H1 (cell line): Measurements from ENCODE around the gene RIBC2. TPM values are rescaled to one million over a fixed set of nuclear protein-coding genes. Genes with fewer than 3 reads are reported as not detected.

Source experiments
- CTCF ChIA-PET: fragments of 300-600 bp; sonication (Branson Sonifier 250); formaldehyde crosslinking; loops from one replicate; lab custom pipeline; 2021; ENCODE audit not compliant: partially characterized antibody; lab: Charles Lee
- POLR2A ChIA-PET: fragments of 300-600 bp; sonication (Branson Sonifier 250); formaldehyde crosslinking; loops from one replicate; lab custom pipeline; 2021; ENCODE audit warnings: inconsistent platforms; ENCODE audit not compliant: partially characterized antibody; lab: Charles Lee
- DNase-seq, 2 experiments: peaks; one replicate each; pipeline versions ENCODE4 v3.0.0 to v3.0.0-alpha.2; 2010 to 2022; ENCODE audit warnings: low spot score in 2 of 2, low read depth in 1 of 2, mixed read lengths in 1 of 2
- FAIRE-seq: peaks from 2 replicates; lab custom pipeline; 2011; peaks lifted over from hg19 to GRCh38; lab: Jason Lieb, UNC
- H2AFZ ChIP-seq: 2 replicates; pipeline ENCODE4 v1.8.1; 2012; ENCODE audit warnings: low read length, inconsistent platforms
- H2AK5ac ChIP-seq: 2 replicates; pipeline ENCODE4 v1.6.1; 2013; ENCODE audit warnings: low read depth, low read length
- H2BK120ac ChIP-seq: replicated peaks from 2 replicates; pipeline ENCODE3; 2013; ENCODE audit warnings: low read depth, low read length, inconsistent platforms
- H2BK12ac ChIP-seq: 2 replicates; pipeline ENCODE4 v1.6.1; 2013; ENCODE audit warnings: low read depth, low read length
- H2BK15ac ChIP-seq: 2 replicates; pipeline ENCODE4 v1.6.1; 2013; ENCODE audit warnings: low read length
- H2BK20ac ChIP-seq: 2 replicates; pipeline ENCODE4 v1.6.1; 2013; ENCODE audit warnings: low read length
- H2BK5ac ChIP-seq: 2 replicates; pipeline ENCODE4 v1.6.1; 2013; ENCODE audit warnings: low read depth, low read length
- H3K14ac ChIP-seq: 2 replicates; pipeline ENCODE4 v1.6.1; 2013; ENCODE audit warnings: inconsistent platforms; ENCODE audit not compliant: insufficient read length
- H3K18ac ChIP-seq: 2 replicates; pipeline ENCODE4 v1.6.1; 2013; ENCODE audit warnings: low read length; ENCODE audit errors: extremely low read depth
- H3K23ac ChIP-seq: 2 replicates; pipeline ENCODE4 v1.6.1; 2013; ENCODE audit warnings: inconsistent platforms; ENCODE audit not compliant: insufficient read length
- H3K23me2 ChIP-seq: 2 replicates; pipeline ENCODE4 v1.6.1; 2013; ENCODE audit warnings: low read depth, low read length
- H3K27ac ChIP-seq: 2 replicates; pipeline ENCODE4 v1.6.1; 2011; ENCODE audit warnings: low read depth, low read length, inconsistent platforms
- H3K27me3 ChIP-seq, 4 experiments: replicated peaks in 1 of 4; 1 replicate in 1 of 4; 2 replicates in 3 of 4; pipeline versions ENCODE4 v1.6.1 to v1.8.1; 2011 to 2013; ENCODE audit warnings: low read length in 3 of 4, mild to moderate bottlenecking in 3 of 4, inconsistent platforms in 2 of 4, mixed read lengths in 2 of 4, moderate library complexity in 1 of 4; ENCODE audit not compliant: control insufficient read depth in 3 of 4, insufficient read depth in 3 of 4; ENCODE audit errors: extremely low read depth in 1 of 4
- H3K36me3 ChIP-seq, 4 experiments: 2 replicates each; pipeline versions ENCODE4 v1.6.1 to v1.8.1; 2011 to 2013; ENCODE audit warnings: mild to moderate bottlenecking in 4 of 4, low read length in 3 of 4, moderate library complexity in 2 of 4, control low read depth in 1 of 4, inconsistent platforms in 1 of 4; ENCODE audit not compliant: insufficient read depth in 4 of 4, control insufficient read depth in 2 of 4
- H3K4ac ChIP-seq: replicated peaks from 2 replicates; pipeline ENCODE3; 2013; ENCODE audit warnings: low read length, low read depth, mixed read lengths, inconsistent platforms; ENCODE audit not compliant: insufficient read length
- H3K4me1 ChIP-seq, 4 experiments: replicated peaks in 1 of 4; 1 replicate in 1 of 4; 2 replicates in 3 of 4; pipeline versions ENCODE4 v1.6.1 to v1.8.1; 2011 to 2013; ENCODE audit warnings: low read length in 3 of 4, inconsistent platforms in 2 of 4, mixed read lengths in 1 of 4; ENCODE audit not compliant: insufficient read depth in 4 of 4, control insufficient read depth in 3 of 4
- H3K4me2 ChIP-seq, 2 experiments: 2 replicates each; pipeline versions ENCODE4 v1.6.1 to v1.8.1; 2011 to 2013; ENCODE audit warnings: low read depth in 2 of 2, low read length in 2 of 2, control low read depth in 1 of 2, inconsistent platforms in 1 of 2, mild to moderate bottlenecking in 1 of 2; ENCODE audit not compliant: insufficient read depth in 1 of 2
- H3K4me3 ChIP-seq, 4 experiments: fragments of 200-600, 300-600 bp in 1 of 4; sonication (generic), shearing (Covaris generic), sonication (Bioruptor Twin) in 1 of 4; 2 replicates each; pipeline versions ENCODE4 v1.5.1 to v1.8.1; 2011 to 2016; ENCODE audit warnings: low read length in 4 of 4, low read depth in 3 of 4, control low read depth in 2 of 4, inconsistent platforms in 2 of 4, mild to moderate bottlenecking in 2 of 4, mixed read lengths in 1 of 4, moderate library complexity in 1 of 4; ENCODE audit not compliant: insufficient read depth in 2 of 4; ENCODE audit errors: extremely low read depth in 1 of 4
- H3K56ac ChIP-seq: replicated peaks from 2 replicates; pipeline ENCODE3; 2013; ENCODE audit warnings: low read depth, mild to moderate bottlenecking, mixed read lengths, low read length, inconsistent platforms; ENCODE audit not compliant: insufficient read length
- H3K79me1 ChIP-seq: 2 replicates; pipeline ENCODE4 v1.6.1; 2013; ENCODE audit warnings: low read depth, low read length, control low read depth
- H3K79me2 ChIP-seq, 2 experiments: 2 replicates each; pipeline versions ENCODE4 v1.6.1 to v1.8.1; 2012 to 2013; ENCODE audit warnings: low read length in 2 of 2, mild to moderate bottlenecking in 2 of 2, inconsistent platforms in 1 of 2; ENCODE audit not compliant: insufficient read depth in 2 of 2, control insufficient read depth in 1 of 2
- H3K9ac ChIP-seq, 4 experiments: replicated peaks in 1 of 4; 1 replicate in 1 of 4; 2 replicates in 3 of 4; pipeline versions ENCODE4 v1.6.1 to v1.8.1; 2011 to 2013; ENCODE audit warnings: low read depth in 3 of 4, low read length in 3 of 4, control low read depth in 2 of 4, mild to moderate bottlenecking in 2 of 4, moderate library complexity in 2 of 4, inconsistent platforms in 1 of 4; ENCODE audit errors: extremely low read depth in 1 of 4
- H3K9me3 ChIP-seq, 2 experiments: 2 replicates each; pipeline versions ENCODE4 v1.6.1 to v1.8.1; 2012 to 2013; ENCODE audit warnings: mild to moderate bottlenecking in 2 of 2, moderate library complexity in 2 of 2, control low read depth in 1 of 2, inconsistent platforms in 1 of 2, low read depth in 1 of 2, low read length in 1 of 2, mixed read lengths in 1 of 2; ENCODE audit not compliant: insufficient read depth in 2 of 2
- H4K20me1 ChIP-seq, 2 experiments: replicated peaks in 1 of 2; 2 replicates each; pipeline versions ENCODE3 to v1.8.1; 2011 to 2013; ENCODE audit warnings: inconsistent platforms in 2 of 2, low read length in 2 of 2, mild to moderate bottlenecking in 1 of 2; ENCODE audit not compliant: insufficient read depth in 2 of 2, control insufficient read depth in 1 of 2
- H4K5ac ChIP-seq: 2 replicates; pipeline ENCODE4 v1.6.1; 2013; ENCODE audit warnings: low read length, low read depth, mixed read lengths, inconsistent platforms; ENCODE audit not compliant: insufficient read length
- H4K8ac ChIP-seq: 2 replicates; pipeline ENCODE4 v1.8.0; 2013; ENCODE audit warnings: mild to moderate bottlenecking, moderate library complexity, low read length, inconsistent platforms; ENCODE audit not compliant: insufficient read depth; ENCODE audit errors: extremely low read depth
- H4K91ac ChIP-seq: replicated peaks from 2 replicates; pipeline ENCODE3; 2013; ENCODE audit warnings: low read length, mixed read lengths, inconsistent platforms; ENCODE audit not compliant: insufficient read length
- CREB1 ChIP-seq: IDR thresholded peaks from 2 replicates; pipeline ENCODE4 v1.6.1; 2012; ENCODE audit warnings: inconsistent platforms
- EZH2 ChIP-seq: fragments of 200-600 bp; sonication (generic); IDR thresholded peaks from 2 replicates; pipeline ENCODE4 v1.7.1; 2012; ENCODE audit warnings: low read depth, mild to moderate bottlenecking, moderate library complexity, low read length, inconsistent platforms; ENCODE audit not compliant: severe bottlenecking
- KDM4A ChIP-seq: IDR thresholded peaks from one replicate; pipeline ENCODE4 v1.7.1; 2012; ENCODE audit warnings: low read depth, mild to moderate bottlenecking, moderate library complexity, low read length, inconsistent platforms; ENCODE audit not compliant: severe bottlenecking
- SP1 ChIP-seq: IDR thresholded peaks from 2 replicates; pipeline ENCODE4 v1.6.1; 2011; ENCODE audit warnings: low read depth, low read length
- TBP ChIP-seq: IDR thresholded peaks from 2 replicates; pipeline ENCODE4 v1.6.1; 2011; ENCODE audit warnings: low read depth, low read length, improper control_type of control experiment
- WGBS, 2 experiments: shearing (Covaris generic) in 1 of 2; methylation state at CpG; one replicate each; pipeline versions ENCODE4 v1.1.6 to v1.1.7; 2013 to 2015; ENCODE audit warnings: low lambda C conversion rate in 2 of 2, mixed read lengths in 2 of 2, inconsistent platforms in 1 of 2, low coverage in 1 of 2, missing lambda C conversion rate in 1 of 2; ENCODE audit not compliant: insufficient replicate concordance in 2 of 2, insufficient coverage in 1 of 2, insufficient read length in 1 of 2; ENCODE audit errors: extremely low coverage in 1 of 2, missing lambda C conversion rate in 1 of 2; 5-methylcytosine and 5-hydroxymethylcytosine counted together
- polyA plus RNA-seq, 7 experiments: library from polyadenylated mRNA; depleted of rRNA in 3 of 7; stranded (reverse) in 5 of 7; unstranded in 2 of 7; fragments of >200 nt in 5 of 7; fragments of 200-250 nt in 2 of 7; gene quantifications; 1 replicate in 5 of 7; 2 replicates in 1 of 7; 4 replicates in 1 of 7; pipeline versions ENCODE4 v1.2.1 to v1.2.3, GENCODE V29; 2011 to 2013; ENCODE audit warnings: missing spikeins in 2 of 7, mixed read lengths in 2 of 7
- total RNA-seq: library from RNA; stranded (reverse); fragmentation: NEBNext Ultra II Directional; extraction: Animal tissue kit (Norgen Biotek cat#: 25700); gene quantifications from 2 replicates; pipeline ENCODE4 v1.2.1, GENCODE V29; 2021
- TF ChIP-seq, protein P1 (sequence below): IDR thresholded peaks from 2 replicates; pipeline ENCODE4 v1.6.1; 2012; ENCODE audit warnings: low read length, inconsistent platforms

RIBC2 gene
- total and polyA plus RNA-seq, 2 of the 8 experiments (the other 6 are each of a cell fraction or from before 2014, with no cell fraction given) = 0.79 to 2.1 TPM

DNA sequence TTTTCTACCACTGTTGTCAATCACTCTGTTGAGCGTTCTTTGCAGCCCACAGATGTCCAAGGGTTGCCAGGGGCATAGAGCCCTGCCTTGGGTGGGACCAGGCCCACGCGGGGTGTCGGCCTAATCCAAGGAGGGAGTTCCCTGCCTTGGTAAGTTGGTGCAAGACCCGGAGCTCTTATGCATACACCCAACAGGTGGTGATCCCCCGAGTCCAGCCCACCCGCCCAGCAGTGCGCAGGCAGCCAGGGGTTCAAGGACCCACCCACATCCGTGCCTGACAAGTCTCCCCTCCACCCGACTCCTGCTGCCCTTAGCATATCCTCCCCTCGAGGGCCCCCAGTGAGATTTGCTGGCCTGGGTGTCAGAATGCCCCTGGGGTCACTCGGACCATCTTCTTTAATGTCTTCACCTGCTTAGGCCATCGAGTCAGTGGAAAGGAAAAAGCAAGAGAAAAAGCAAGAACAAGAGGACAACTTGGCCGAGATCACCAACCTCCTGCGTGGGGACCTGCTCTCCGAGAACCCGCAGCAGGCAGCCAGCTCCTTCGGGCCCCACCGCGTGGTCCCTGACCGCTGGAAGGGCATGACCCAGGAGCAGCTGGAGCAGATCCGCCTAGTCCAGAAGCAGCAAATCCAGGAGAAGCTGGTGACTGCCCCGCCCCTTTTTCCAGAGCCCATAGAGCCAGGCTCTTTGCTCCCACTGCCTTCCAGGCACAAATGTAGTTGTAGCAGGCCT lies 12.2 kb downstream of the RIBC2 start:
- Histone ChIP-seq H4K20me1 (no peaks in the 10 kb centered on the region), H3K4me3 (no peak overlapping the region), H3K9ac (no peak overlapping the region), H2BK20ac (no peak overlapping the region), H3K4me1 (no peaks in the 10 kb centered on the region; a peak in 1 of 7 replicates), H3K56ac (no peak overlapping the region), H3K4me2 (no peak overlapping the region), H3K9me3 (no peaks in the 10 kb centered on the region), H2BK5ac (no peak overlapping the region), H3K36me3 (no peaks in the 10 kb centered on the region; a peak in 1 of 8 replicates), H3K4ac (no peak overlapping the region), H3K27me3 (no peaks in the 10 kb centered on the region), H3K79me1 (no peaks in the 10 kb centered on the region), H4K8ac (no peak overlapping the region), H4K5ac (no peak overlapping the region), H2BK120ac (no peak overlapping the region), H4K91ac (no peak overlapping the region), H3K14ac (no peak overlapping the region), H3K18ac (no peak overlapping the region), H2AFZ (no peak overlapping the region), H3K23me2 (no peaks in the 10 kb centered on the region), H2BK12ac (no peak overlapping the region), H2BK15ac (no peak overlapping the region), H3K27ac (no peak overlapping the region), H3K23ac (no peak overlapping the region), H3K79me2 (no peaks in the 10 kb centered on the region), H2AK5ac (no peak overlapping the region)
- ChIA-PET CTCF (interaction anchor here (0.6 to 2.2 kb wide), 4 partner anchors 9 to 141 kb away, joined by 3 to 7 read pairs (median 5); partner anchors contain the start of gene UPK3A), POLR2A (interaction anchor here (0.8 kb wide), 1 partner anchor 12 kb away, joined by 4 read pairs; no protein-coding TSS in a partner anchor)
- TF ChIP-seq EZH2 (no peak), CREB1 (no peak), SP1 (no peak), TBP (no peak), KDM4A (no peak)
- TF ChIP-seq, protein P1, sequence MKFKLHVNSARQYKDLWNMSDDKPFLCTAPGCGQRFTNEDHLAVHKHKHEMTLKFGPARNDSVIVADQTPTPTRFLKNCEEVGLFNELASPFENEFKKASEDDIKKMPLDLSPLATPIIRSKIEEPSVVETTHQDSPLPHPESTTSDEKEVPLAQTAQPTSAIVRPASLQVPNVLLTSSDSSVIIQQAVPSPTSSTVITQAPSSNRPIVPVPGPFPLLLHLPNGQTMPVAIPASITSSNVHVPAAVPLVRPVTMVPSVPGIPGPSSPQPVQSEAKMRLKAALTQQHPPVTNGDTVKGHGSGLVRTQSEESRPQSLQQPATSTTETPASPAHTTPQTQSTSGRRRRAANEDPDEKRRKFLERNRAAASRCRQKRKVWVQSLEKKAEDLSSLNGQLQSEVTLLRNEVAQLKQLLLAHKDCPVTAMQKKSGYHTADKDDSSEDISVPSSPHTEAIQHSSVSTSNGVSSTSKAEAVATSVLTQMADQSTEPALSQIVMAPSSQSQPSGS = no peak
- WGBS, 2 experiments = 86% methylated on average over 23 of the region's 23 CpGs; no CpG with 5 or more reads in 1 of the 2 experiments
- DNase-seq (no peak), FAIRE-seq (no peak)
